ENCODE results near the gene PKP3.

PKP3 gene

GRCh38 chr11:392102-392777 is 1.8 kb upstream of the PKP3 start:
- TF ChIP-seq CTCF (conservative IDR thresholded peaks at IDR 0.05) = no peak
- no peak overlapping the region; the same call in 1 of the 2 replicates for H3K27ac ChIP-seq

- peak overlapping the region; percentile 94 for H3K27ac ChIP-seq
- TF ChIP-seq CTCF (conservative IDR thresholded peaks at IDR 0.05) = no peak
These were observed 583 bp upstream of the PKP3 start for GRCh38 chr11:393219-394033.

GRCh38 chr11:394858-395655 is 1.0 kb downstream of the PKP3 start:
- H3K27ac ChIP-seq = peak overlapping the region; percentile 94
- TF ChIP-seq CTCF (conservative IDR thresholded peaks at IDR 0.05) = no peak

- peak overlapping the region; percentile 94 for H3K27ac ChIP-seq
- TF ChIP-seq CTCF (conservative IDR thresholded peaks at IDR 0.05) = no peak
These were observed 1.9 kb downstream of the PKP3 start for GRCh38 chr11:395866-396265.

- peak overlapping the region; percentile 94; the same call in 1 of the 2 replicates for H3K27ac ChIP-seq
These were observed 2.5 kb downstream of the PKP3 start for GRCh38 chr11:396511-396947.

GRCh38 chr11:396948-397548 is 3.0 kb downstream of the PKP3 start:
- no peak for TF ChIP-seq CTCF (conservative IDR thresholded peaks at IDR 0.05)
- no peak overlapping the region for H3K27ac ChIP-seq

More at GRCh38 chr11:396511-396947, 2.5 kb downstream of the PKP3 start:
- TF ChIP-seq CTCF (conservative IDR thresholded peaks at IDR 0.05) = peak; percentile 44

Data from VCaP (cell line).